HK-2 (cell line): ENCODE measurements around the gene PBX2.
"Not testable (repeated sequence)": the region's sequence is repeated elsewhere in the genome, so short reads cannot be mapped to it uniquely, and the experiment has no call there.

Experiments used
- DNase-seq: peaks from one replicate; pipeline ENCODE4 v3.0.0-alpha.2; 2018; ENCODE audit not compliant: unreplicated experiment

The PBX2 gene

GRCh38 chr6:32187009-32187709 is 2.8 kb downstream of the PBX2 start:
- DNase-seq, result no peak

DNA sequence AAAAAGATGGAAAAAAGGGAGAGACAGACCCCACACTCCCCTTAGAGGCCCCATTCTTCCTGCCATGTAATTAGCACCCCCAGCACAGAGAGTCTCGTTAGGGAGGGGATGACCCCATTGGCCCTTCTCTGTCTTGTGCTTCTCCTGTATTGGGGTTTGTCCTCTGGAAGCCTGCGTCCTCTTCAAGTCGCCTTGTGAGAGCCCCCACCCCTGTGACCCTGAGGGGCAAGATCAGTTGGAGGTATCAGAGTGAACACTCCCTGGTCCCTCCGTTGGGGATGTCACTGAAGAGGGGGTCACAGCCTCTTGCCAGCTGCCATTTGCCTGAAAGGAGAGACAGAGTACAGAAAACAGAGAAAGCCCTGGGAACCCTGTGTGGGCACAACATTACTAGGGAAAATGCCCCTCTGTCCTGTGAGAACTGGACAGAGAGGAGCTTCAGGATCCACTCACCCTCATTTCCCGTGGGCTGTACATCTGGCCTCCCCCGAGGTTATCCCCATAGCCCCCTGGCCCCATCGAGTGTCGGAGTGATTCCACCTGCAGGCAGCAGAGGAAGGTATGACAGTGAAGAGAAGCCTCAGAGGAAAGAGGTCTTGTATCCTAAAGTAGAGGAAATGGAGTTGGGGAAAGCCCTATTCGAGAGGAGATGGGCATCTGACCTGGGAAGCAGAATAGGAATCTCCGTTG is 3.7 kb downstream of the PBX2 start:
- not testable (repeated sequence) for DNase-seq

DNA sequence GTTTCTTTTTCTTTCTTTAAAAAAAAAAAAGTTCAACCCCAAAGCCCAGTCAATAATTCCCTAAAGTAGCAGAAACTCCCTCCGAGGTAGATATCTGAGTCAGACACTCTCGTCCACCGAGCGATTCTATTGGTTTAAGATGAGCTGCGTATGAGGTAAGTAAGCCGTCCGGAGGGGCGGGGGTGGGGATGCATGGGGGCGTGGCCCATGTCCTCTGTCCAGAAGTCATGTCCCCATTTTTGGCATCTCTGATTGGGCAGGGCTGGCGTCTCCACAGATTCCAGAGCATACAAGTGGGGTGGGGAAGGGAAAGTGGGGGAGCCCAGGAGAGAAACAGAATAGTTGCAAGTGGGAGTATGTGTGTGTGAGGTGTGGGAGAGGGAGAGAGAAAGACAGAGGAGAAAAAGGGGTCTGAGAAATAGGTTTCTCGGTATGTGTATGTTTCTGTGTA is 4.3 kb downstream of the PBX2 start:
- DNase-seq, result peak; percentile 87

DNA sequence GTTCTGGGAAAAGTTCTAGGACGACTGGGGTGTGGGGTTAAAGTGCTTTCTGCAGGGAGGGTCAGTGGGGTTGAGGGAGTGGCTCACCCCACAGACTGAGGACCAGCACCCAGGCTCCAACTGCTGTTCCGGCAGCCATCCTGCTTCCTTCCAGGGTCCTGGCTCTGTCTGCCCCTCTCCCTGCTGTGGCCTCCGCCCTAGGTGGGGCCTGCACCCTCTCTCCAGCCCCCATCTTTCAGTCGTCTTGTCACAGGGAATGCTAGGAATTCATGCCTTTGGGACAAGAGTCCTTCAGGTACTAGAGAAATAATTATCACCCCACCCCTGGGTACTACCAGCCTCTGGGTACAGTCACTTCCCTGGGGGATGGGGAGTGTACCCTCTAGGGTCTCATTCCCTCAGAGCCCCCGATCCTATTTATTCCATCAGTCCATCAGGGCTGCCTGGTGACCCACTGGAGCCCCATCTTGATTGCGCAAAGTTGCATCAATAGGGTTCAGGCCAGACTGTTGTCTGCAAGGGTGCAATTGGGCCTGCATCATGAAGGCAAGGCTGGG is 5.8 kb downstream of the PBX2 start, which contains the start of gene AGER:
Gene AGER, minus strand, starts transcription at position 170 of the 557 bp plus-strand sequence. Its CDS starts 31 bp downstream, at position 139.
- DNase-seq, result no peak

DNA sequence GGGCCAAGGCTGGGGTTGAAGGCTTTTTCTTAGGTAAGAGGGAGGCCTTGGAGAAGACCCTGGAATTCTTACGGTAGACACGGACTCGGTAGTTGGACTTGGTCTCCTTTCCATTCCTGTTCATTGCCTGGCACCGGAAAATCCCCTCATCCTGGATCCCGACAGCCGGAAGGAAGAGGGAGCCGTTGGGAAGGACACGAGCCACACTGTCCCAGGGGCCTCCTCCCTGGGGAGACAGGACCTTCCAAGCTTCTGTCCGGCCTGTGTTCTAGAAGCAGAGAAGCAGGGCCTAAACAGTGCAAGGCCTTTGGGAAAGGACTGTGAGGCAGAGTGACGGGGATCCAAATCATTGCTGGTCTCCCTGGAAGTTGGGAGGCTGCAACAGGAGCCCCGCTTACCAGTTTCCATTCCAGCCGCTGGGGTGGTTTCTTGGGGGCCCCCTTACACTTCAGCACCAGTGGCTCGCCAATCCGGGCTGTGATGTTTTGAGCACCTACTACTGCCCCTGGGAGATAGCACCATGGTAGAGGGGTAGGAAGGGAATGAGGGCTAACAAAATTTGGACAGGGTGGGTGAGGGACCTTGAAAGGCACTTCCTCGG is 6.4 kb downstream of the PBX2 start:
- no peak for DNase-seq

GRCh38 chr6:32183030-32183429 is 7.0 kb downstream of the PBX2 start:
- DNase-seq, result no peak

DNA sequence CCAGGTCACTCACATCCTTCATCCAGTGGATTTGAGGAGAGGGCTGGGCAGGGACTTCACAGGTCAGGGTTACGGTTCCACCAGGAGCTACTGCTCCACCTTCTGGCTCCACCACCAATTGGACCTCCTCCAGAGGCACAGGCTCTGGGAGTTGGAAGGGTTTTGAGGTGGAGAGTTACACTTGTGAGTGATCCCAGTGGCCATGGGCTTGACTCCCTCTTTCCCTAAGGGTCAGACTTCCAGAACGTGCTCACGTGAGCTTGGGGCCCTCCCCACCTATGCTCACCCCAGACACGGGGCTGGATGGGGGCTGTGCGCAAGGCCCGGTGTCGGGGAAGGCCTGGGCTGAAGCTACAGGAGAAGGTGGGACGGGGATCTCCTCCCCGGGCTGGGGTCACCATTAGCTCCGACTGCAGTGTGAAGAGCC is 7.4 kb downstream of the PBX2 start:
- DNase-seq, result no peak

DNA sequence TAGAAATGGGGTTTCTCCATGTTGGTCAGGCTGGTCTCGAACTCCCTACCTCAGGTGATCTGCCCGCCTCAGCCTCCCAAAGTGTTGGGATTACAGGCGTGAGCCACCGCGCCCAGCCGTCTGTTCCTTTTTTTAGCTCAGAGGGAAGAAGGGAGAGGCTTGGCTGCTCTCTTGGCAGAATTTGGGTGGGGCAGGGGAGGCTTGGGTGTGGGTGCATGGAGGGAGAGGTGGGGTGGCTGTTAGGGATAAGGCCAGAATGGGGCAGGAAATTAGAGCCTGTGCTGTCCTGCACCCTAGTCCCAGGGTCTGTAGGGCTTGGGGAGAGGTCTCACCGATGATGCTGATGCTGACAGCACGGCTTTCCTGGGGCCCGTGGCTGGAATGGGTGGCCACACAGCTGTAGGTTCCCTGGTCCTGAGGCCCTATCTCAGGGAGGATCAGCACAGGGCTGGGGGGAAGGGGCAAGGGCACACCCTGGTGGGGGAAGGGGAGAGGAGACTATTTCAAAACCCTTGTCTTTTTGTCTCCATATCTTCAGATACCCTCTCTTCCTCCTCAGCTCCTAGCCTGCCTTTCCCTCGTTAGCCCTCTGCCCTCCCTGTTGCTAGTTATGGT is 8.0 kb downstream of the PBX2 start:
- no peak for DNase-seq

- no peak for DNase-seq
These were observed 8.8 kb downstream of the PBX2 start for GRCh38 chr6:32181148-32181702.

GRCh38 chr6:32179766-32180405 is 10.1 kb downstream of the PBX2 start:
- no peak for DNase-seq

GRCh38 chr6:32178547-32179440 is 11.2 kb downstream of the PBX2 start:
- no peak for DNase-seq

- peak; percentile 94 for DNase-seq
These were observed 12.0 kb downstream of the PBX2 start, which contains the start of gene RNF5 for GRCh38 chr6:32177788-32178546. Gene RNF5, plus strand, starts transcription at chr6:32178405. Its CDS starts 107 bp downstream, at chr6:32178512.

- DNase-seq, result peak; percentile 54
These were observed 12.7 kb downstream of the PBX2 start for GRCh38 chr6:32177183-32177787.

DNA sequence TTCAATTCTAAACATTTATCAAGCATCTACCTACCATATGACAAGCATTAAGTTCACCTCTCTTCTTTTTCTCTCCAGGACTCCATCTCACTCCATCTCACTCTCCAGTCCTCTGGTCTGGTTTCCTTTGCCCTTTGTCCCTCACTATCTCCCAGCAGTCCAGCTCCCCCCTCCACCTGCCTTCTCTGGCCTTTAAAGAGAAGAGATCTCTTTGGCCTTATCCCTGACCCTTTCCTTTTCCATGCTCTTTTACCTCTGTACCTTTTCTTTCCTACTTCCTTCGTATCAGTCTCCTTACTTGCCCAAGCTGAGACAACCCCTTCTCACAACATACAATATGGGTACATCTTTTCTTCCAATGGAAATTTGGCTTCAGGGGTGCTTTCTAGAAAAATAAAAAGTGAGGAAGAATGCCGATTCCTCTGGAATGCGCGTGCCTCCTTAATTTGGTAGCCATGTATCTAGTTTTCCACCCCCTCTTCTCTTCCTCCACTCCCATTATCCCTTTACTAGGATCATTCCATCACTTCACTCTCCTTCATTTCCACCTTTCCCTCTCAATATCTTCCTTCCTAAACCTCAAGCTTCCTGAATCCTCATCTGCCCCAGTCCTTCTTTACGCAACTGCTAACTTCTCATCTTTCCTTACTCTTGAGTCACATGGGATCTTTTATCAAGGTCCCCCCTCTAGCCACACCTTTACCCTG is 13.4 kb downstream of the PBX2 start:
- no peak for DNase-seq

GRCh38 chr6:32175711-32176475 is 14.1 kb downstream of the PBX2 start, which contains the start of gene AGPAT1:
Gene AGPAT1, minus strand, starts transcription at chr6:32176084. Its CDS starts 4,588 bp downstream, at chr6:32171496.
- DNase-seq, result peak; percentile 98

DNA sequence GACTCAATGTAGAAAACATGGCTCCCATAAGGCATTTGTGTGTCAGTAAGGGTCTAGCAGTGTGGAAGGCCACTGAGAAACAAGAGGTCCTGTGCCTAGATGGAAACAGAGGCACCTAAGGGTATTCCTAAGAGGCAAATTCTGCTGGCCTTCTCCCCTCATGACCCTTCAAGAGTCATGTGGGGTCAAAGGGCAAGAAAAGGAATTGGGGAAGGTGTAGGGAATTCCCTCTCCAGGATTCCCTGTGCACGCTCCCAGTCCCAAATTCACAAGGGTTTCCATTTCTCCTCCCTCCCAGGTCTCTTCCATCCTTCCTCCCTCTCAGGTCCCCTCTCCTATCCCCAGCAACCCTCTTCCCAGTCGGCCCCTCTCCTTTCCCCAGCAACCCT is 14.7 kb downstream of the PBX2 start:
- no peak for DNase-seq

- no peak for DNase-seq
These were observed 15.6 kb downstream of the PBX2 start for GRCh38 chr6:32174416-32174815.
